Esophagus muscularis mucosa (tissue), 3 donors: ENCODE measurements around the gene STOML1.

ENCODE experiments used
- CTCF ChIP-seq, 3 experiments: fragments of 200-600 bp in 2 of 3; fragments of 450-650 bp in 1 of 3; sonication (generic) in 2 of 3; IDR thresholded peaks; one replicate each; pipeline ENCODE4 v1.5.1; 2017 to 2019; ENCODE audit warnings: antibody characterized with exemption in 3 of 3, mild to moderate bottlenecking in 2 of 3, moderate library complexity in 1 of 3
- POLR2A ChIP-seq: fragments of 450-650 bp; IDR thresholded peaks from one replicate; pipeline ENCODE4 v1.6.1; 2017; ENCODE audit warnings: antibody characterized with exemption, moderate library complexity, mild to moderate bottlenecking, low read depth

- no peak for TF ChIP-seq CTCF (IDR thresholded peaks at IDR 0.05)
- no peak for TF ChIP-seq POLR2A
Measured at GRCh38 chr15:74038707-74039655, 46.9 kb upstream of the STOML1 start.
